IMR-90 (cell line): ENCODE data around the gene CELA3A. TPM values are rescaled to one million over a fixed set of nuclear protein-coding genes. Genes with fewer than 3 reads are reported as not detected.
A peak's percentile ranks its signal among the peaks of the same experiment; 100 is the strongest.

Experiments
- ATAC-seq: fragments of 200-7000 bp; cut with Tn5 transposase; 2 replicates; pipeline ENCODE4 v1.9.1; 2020; ENCODE audit warnings: low read depth, mild to moderate bottlenecking, moderate library complexity
- BruUV-seq: library from RNA; stranded (reverse); fragments of 400-500 nt; replicated peaks from 2 replicates; lab custom pipeline; 2021; lab: Mats Ljungman, UMichigan
- CTCF ChIA-PET: fragments of 300-600 bp; formaldehyde crosslinking; extraction: SDS; loops from one replicate; lab custom pipeline; 2021; ENCODE audit warnings: antibody characterized with exemption; lab: Yijun Ruan, JAX
- POLR2A ChIA-PET: fragments of 300-600 bp; sonication (Branson Sonifier 250); formaldehyde crosslinking; loops from one replicate; lab custom pipeline; 2022; ENCODE audit warnings: antibody characterized with exemption; ENCODE audit not compliant: unreplicated experiment; lab: Charles Lee
- DNase-seq: peaks from one replicate; pipeline ENCODE4 v3.0.0; 2013
- H2AFZ ChIP-seq: replicated peaks from 2 replicates; pipeline ENCODE3; 2013; ENCODE audit warnings: low read length, mild to moderate bottlenecking; ENCODE audit not compliant: poor library complexity
- H2AK5ac ChIP-seq: 2 replicates; pipeline ENCODE4 v1.6.1; 2013; ENCODE audit warnings: low read depth, low read length, inconsistent platforms
- H2AK9ac ChIP-seq: replicated peaks from 2 replicates; pipeline ENCODE3; 2013; ENCODE audit warnings: mild to moderate bottlenecking, low read depth, low read length, moderate library complexity; ENCODE audit not compliant: poor library complexity
- H2BK120ac ChIP-seq: 2 replicates; pipeline ENCODE4 v1.6.1; 2013; ENCODE audit warnings: low read depth, low read length, inconsistent platforms
- H2BK15ac ChIP-seq: 3 replicates; pipeline ENCODE4 v1.6.1; 2013; ENCODE audit warnings: low read depth, low read length, inconsistent platforms
- H2BK20ac ChIP-seq: 2 replicates; pipeline ENCODE4 v1.6.1; 2013; ENCODE audit warnings: low read depth, mild to moderate bottlenecking, inconsistent platforms, low read length, moderate library complexity
- H2BK5ac ChIP-seq: 2 replicates; pipeline ENCODE4 v1.6.1; 2013; ENCODE audit warnings: mild to moderate bottlenecking, low read depth, low read length, inconsistent platforms; ENCODE audit not compliant: poor library complexity, severe bottlenecking
- H3K14ac ChIP-seq: replicated peaks from 2 replicates; pipeline ENCODE4 v1.6.1; 2013; ENCODE audit warnings: low read depth, low read length, inconsistent platforms
- H3K18ac ChIP-seq: 2 replicates; pipeline ENCODE4 v1.6.1; 2013; ENCODE audit warnings: low read depth, low read length, control low read depth
- H3K23ac ChIP-seq: 2 replicates; pipeline ENCODE4 v1.6.1; 2013; ENCODE audit warnings: low read depth, low read length, inconsistent platforms
- H3K27ac ChIP-seq: 2 replicates; pipeline ENCODE4 v1.5.1; 2013; ENCODE audit warnings: mild to moderate bottlenecking, control low read depth, low read length; ENCODE audit not compliant: insufficient read depth
- H3K27me3 ChIP-seq: 2 replicates; pipeline ENCODE4 v1.6.1; 2013; ENCODE audit warnings: low read length; ENCODE audit not compliant: control insufficient read depth, insufficient read depth
- H3K36me3 ChIP-seq: 2 replicates; pipeline ENCODE4 v1.6.1; 2013; ENCODE audit warnings: low read length, mixed read lengths; ENCODE audit not compliant: control insufficient read depth, insufficient read depth
- H3K4ac ChIP-seq: 2 replicates; pipeline ENCODE4 v1.6.1; 2013; ENCODE audit warnings: low read depth, low read length, inconsistent platforms
- H3K4me1 ChIP-seq: 2 replicates; pipeline ENCODE4 v1.6.1; 2013; ENCODE audit warnings: low read length, mixed read lengths; ENCODE audit not compliant: control insufficient read depth, insufficient read depth
- H3K4me2 ChIP-seq: 2 replicates; pipeline ENCODE4 v1.6.1; 2013; ENCODE audit warnings: low read depth, mild to moderate bottlenecking, control low read depth, low read length, moderate library complexity
- H3K4me3 ChIP-seq: 2 replicates; pipeline ENCODE4 v1.5.1; 2013; ENCODE audit warnings: low read depth, mild to moderate bottlenecking, control low read depth, low read length, moderate library complexity; ENCODE audit not compliant: insufficient read depth
- H3K56ac ChIP-seq: 2 replicates; pipeline ENCODE4 v1.6.1; 2013; ENCODE audit warnings: low read length, inconsistent platforms; ENCODE audit not compliant: insufficient read depth; ENCODE audit errors: extremely low read depth
- H3K79me1 ChIP-seq, 2 experiments: 2 replicates each; pipeline ENCODE4 v1.6.1; 2013; ENCODE audit warnings: low read length in 2 of 2, inconsistent platforms in 1 of 2, low read depth in 1 of 2
- H3K9ac ChIP-seq: 2 replicates; pipeline ENCODE4 v1.6.1; 2013; ENCODE audit warnings: low read depth, low read length, control low read depth
- H3K9me1 ChIP-seq: 2 replicates; pipeline ENCODE4 v1.6.1; 2013; ENCODE audit warnings: low read length, inconsistent platforms; ENCODE audit not compliant: insufficient read depth
- H3K9me3 ChIP-seq: 2 replicates; pipeline ENCODE4 v1.6.1; 2013; ENCODE audit warnings: low read length; ENCODE audit not compliant: control insufficient read depth, insufficient read depth
- H4K20me1 ChIP-seq: 2 replicates; pipeline ENCODE4 v1.6.1; 2013; ENCODE audit warnings: low read length, inconsistent platforms; ENCODE audit not compliant: insufficient read depth
- H4K5ac ChIP-seq: 2 replicates; pipeline ENCODE4 v1.6.1; 2013; ENCODE audit warnings: mild to moderate bottlenecking, low read depth, low read length, control low read depth
- H4K8ac ChIP-seq, 2 experiments: 2 replicates each; pipeline ENCODE4 v1.6.1; 2013; ENCODE audit warnings: low read depth in 2 of 2, low read length in 2 of 2, control low read depth in 1 of 2, inconsistent platforms in 1 of 2
- H4K91ac ChIP-seq: 2 replicates; pipeline ENCODE4 v1.6.1; 2013; ENCODE audit warnings: low read depth, low read length, inconsistent platforms; ENCODE audit not compliant: insufficient read depth
- CEBPB ChIP-seq: IDR thresholded peaks from 2 replicates; pipeline ENCODE4 v1.6.1; 2012; ENCODE audit warnings: low read depth, low read length, improper control_type of control experiment
- CTCF ChIP-seq: conservative IDR thresholded peaks from 2 replicates; pipeline ENCODE4 v1.5.1; 2012; ENCODE audit warnings: mild to moderate bottlenecking, low read depth, low read length, improper control_type of control experiment
- RAD21 ChIP-seq: IDR thresholded peaks from 2 replicates; pipeline ENCODE4 v1.6.1; 2012; ENCODE audit warnings: low read length, improper control_type of control experiment
- WGBS, 2 experiments: methylation state at CpG; one replicate each; pipeline versions ENCODE4 v1.1.5 to v1.1.7; 2013; ENCODE audit warnings: missing lambda C conversion rate in 2 of 2; ENCODE audit not compliant: insufficient read length in 1 of 2; ENCODE audit errors: extremely low coverage in 2 of 2; 5-methylcytosine and 5-hydroxymethylcytosine counted together
- dilution Hi-C: fragments of 300-500 bp; cut with HindIII; formaldehyde crosslinking; loops from one replicate; pipeline ENCODE4 v1.14.3; 2018; ENCODE audit warnings: low sequenced_read_pairs; ENCODE audit not compliant: unreplicated experiment
- in situ Hi-C: fragments of 300-500 bp; cut with MboI; formaldehyde crosslinking; loops from 3 replicates; pipeline ENCODE4 v1.14.3; 2019; ENCODE audit warnings: low sequenced_read_pairs, inconsistent platforms, mixed read lengths
- intact Hi-C: fragments of 100-400 bp; cut with micrococcal nuclease; formaldehyde crosslinking; loops from 2 replicates; pipeline ENCODE4 v1.10.0; 2022
- polyA plus RNA-seq, 3 experiments: library from polyadenylated mRNA; depleted of rRNA; stranded (reverse); fragments of >200 nt; gene quantifications; 2 replicates each; pipeline ENCODE4 v1.2.3, GENCODE V29; 2012; ENCODE audit warnings: low replicate concordance in 1 of 3
- total RNA-seq: library from RNA; depleted of rRNA; stranded (reverse); fragments of >200 nt; gene quantifications from 2 replicates; pipeline ENCODE4 v1.2.3, GENCODE V29; 2012

CELA3A gene
- total and polyA plus RNA-seq, 2 of the 4 experiments (the other 2 are of a cell fraction), result not detected

GRCh38 chr1:21961799-21962198, 39.7 kb upstream of the CELA3A start:
- no peak overlapping the region for H4K8ac ChIP-seq
- TF ChIP-seq CTCF (no peak), RAD21 (no peak), CEBPB (no peak)
- no peak overlapping the region for H2BK5ac ChIP-seq
- H3K4ac ChIP-seq, result no peak overlapping the region
- no peaks in the 10 kb centered on the region for H3K9me3 ChIP-seq
- H3K4me3 ChIP-seq, result no peak overlapping the region
- no peak for DNase-seq
- dilution Hi-C loops (no loop called here), in situ Hi-C loops (loop anchor here (25.0 kb wide), 1 partner anchor 249 kb away; no protein-coding TSS in a partner anchor), intact Hi-C loops (loop anchor here (5.0 to 10.0 kb wide), 2 partner anchors 44 to 257 kb away; no protein-coding TSS in a partner anchor)
- no peak overlapping the region for H3K18ac ChIP-seq
- WGBS, 2 experiments, result 80% methylated on average over 1 of the region's 2 CpGs; no CpG with 5 or more reads in 1 of the 2 experiments
- no peaks in the 10 kb centered on the region for H3K79me1 ChIP-seq
- no peak overlapping the region for H3K23ac ChIP-seq
- peaks cover 5% of the 10 kb centered on the region for H3K9me1 ChIP-seq
- peaks cover 6% of the 10 kb centered on the region for H3K4me1 ChIP-seq
- no peak overlapping the region for H3K56ac ChIP-seq
- ChIA-PET POLR2A (no interaction called here), CTCF (no interaction called here)
- no peak overlapping the region for H2BK15ac ChIP-seq
- H3K27ac ChIP-seq, result no peak overlapping the region
- H3K36me3 ChIP-seq, result no peaks in the 10 kb centered on the region
- ATAC-seq, result no peak
- no peak overlapping the region for H2AFZ ChIP-seq
- no peaks in the 10 kb centered on the region for H3K27me3 ChIP-seq
- no peak overlapping the region for H2BK20ac ChIP-seq
- no TSS peak for BruUV-seq
- H4K20me1 ChIP-seq, result no peaks in the 10 kb centered on the region
- H4K5ac ChIP-seq, result no peak overlapping the region
- no peak overlapping the region for H4K91ac ChIP-seq
- no peak overlapping the region for H3K9ac ChIP-seq
- no peak overlapping the region for H3K4me2 ChIP-seq
- H2AK9ac ChIP-seq, result no peak overlapping the region
- H3K14ac ChIP-seq, result no peak overlapping the region
- H2AK5ac ChIP-seq, result 0 out of 2 replicates have a peak overlapping the region, but pooled peaks have one; percentile 47
- no peak overlapping the region for H2BK120ac ChIP-seq
